Mucosa of rectum (tissue), 2 donors: ENCODE data around the gene E2F1.

Source experiments
- H3K27ac ChIP-seq, 2 donors: one replicate each; pipeline ENCODE4 v1.7.0; 2013; ENCODE audit warnings: inconsistent platforms in 2 of 2, low read depth in 2 of 2, low read length in 2 of 2
- H3K27me3 ChIP-seq, 2 donors: one replicate each; pipeline ENCODE4 v1.7.0; 2013; ENCODE audit warnings: low read length in 2 of 2; ENCODE audit not compliant: control insufficient read depth in 2 of 2, insufficient read depth in 2 of 2
- H3K36me3 ChIP-seq, 2 donors: one replicate each; pipeline ENCODE4 v1.7.0; 2013; ENCODE audit warnings: low read length in 2 of 2; ENCODE audit not compliant: control insufficient read depth in 2 of 2, insufficient read depth in 2 of 2
- H3K4me1 ChIP-seq, 2 donors: one replicate each; pipeline ENCODE4 v1.7.0; 2013; ENCODE audit warnings: low read length in 2 of 2, mild to moderate bottlenecking in 1 of 2; ENCODE audit not compliant: control insufficient read depth in 2 of 2, insufficient read depth in 2 of 2
- H3K4me3 ChIP-seq, 2 donors: one replicate each; pipeline ENCODE4 v1.7.0; 2013; ENCODE audit warnings: low read length in 2 of 2
- H3K9ac ChIP-seq, 2 donors: one replicate each; pipeline ENCODE4 v1.7.0; 2013; ENCODE audit warnings: low read length in 2 of 2, low read depth in 1 of 2, mild to moderate bottlenecking in 1 of 2
- H3K9me3 ChIP-seq, 2 donors: one replicate each; pipeline ENCODE4 v1.7.0; 2013; ENCODE audit warnings: low read length in 2 of 2; ENCODE audit not compliant: control insufficient read depth in 2 of 2
- donor health status: healthy.
- donor health status: Normal muscosa, but diverticular disease.

E2F1 gene

DNA sequence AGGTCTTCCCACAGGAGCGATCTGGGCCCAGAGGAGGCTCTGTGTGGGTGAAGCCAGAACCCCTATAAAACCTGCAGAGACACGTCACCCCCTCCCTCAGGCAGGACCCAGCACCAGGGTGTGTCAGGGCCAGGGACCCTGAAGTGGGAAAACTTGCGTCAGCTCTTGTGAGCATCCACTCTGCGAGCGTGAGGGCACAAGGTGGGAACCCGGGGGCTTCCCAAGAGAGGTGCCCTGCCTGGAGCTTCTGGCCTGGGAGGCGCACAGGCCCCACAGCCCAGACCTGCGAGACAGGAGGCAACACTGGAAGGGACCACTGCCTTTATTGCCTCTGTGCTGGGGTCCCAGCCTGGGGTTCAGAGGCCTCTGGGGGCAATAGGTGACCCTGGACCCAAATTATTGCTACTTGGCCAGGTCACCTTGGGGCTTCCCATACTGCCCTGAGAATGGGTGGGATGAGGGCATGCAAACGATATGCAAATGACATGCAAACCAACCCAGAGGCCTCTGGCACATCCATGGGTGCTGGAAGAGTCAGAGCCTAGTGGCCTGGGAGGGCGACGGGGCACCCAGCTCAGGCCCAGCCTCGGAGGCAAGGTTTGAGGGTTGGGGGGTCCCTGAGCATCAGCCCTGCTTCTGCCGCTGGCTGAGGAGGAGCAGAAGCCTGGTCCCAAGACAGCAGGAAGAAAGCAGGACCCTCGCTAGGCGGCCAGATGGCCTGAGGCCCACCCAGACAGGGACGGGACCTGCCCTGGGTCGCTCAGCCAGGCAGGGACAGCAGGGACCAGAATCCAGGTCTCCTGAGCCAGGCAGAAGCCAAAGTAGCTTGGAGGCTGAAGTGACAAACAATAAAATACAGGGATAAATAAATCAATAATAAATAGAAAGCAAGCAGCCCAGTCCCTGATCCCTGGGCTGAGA lies 29.1 kb downstream of the E2F1 start:
- Histone ChIP-seq H3K4me1 (peaks cover 19 to 24% of the 10 kb centered on the region in 2 donors), H3K27ac (no peak overlapping the region), H3K36me3 (peaks cover 7 to 12% of the 10 kb centered on the region in 2 donors), H3K9me3 (no peaks in the 10 kb centered on the region), H3K4me3 (no peak overlapping the region), H3K27me3 (no peaks in the 10 kb centered on the region), H3K9ac (no peak overlapping the region)

DNA sequence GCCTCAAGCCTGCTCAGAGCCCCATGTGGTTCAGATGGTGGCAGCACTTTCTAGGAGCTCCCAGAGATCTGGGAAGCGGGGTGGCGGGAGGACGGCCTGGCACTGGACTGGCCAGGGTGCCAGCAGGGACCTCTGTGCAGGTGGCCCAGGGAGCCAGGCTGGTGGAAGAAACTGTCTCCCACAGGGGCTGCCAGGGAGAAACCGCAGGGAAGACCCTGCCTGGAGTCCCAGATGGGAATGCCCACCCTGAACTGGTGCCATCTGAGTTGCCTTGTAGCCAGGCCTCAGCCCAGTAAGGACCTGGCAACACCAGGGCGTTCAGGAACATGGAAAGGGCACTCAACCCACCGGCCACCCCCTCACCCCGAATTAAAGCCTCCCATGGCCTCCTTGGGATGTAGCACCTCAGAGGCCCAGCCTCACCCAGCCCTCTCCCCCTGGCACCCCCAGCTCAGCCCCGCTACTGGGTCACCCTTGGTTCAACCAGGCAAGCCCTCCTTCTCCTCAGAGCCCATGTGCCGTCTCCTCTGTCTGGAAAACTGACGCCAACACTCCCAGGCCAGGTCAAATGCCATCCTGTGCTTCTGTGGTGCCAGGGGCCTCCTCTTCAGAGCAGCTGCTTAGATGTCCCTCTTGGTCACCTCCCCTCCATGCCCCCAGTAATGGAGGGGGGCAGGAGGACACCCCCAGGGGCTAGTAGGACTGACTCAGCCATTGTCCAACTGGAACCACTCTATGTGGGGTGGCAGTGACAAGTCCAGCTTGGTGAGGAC lies 30.0 kb downstream of the E2F1 start:
- Histone ChIP-seq H3K9ac (no peak overlapping the region), H3K4me1 (peaks cover 21 to 29% of the 10 kb centered on the region in 2 donors), H3K36me3 (peaks cover 7 to 12% of the 10 kb centered on the region in 2 donors), H3K27ac (no peak overlapping the region), H3K9me3 (no peaks in the 10 kb centered on the region), H3K27me3 (no peaks in the 10 kb centered on the region), H3K4me3 (no peak overlapping the region)

DNA sequence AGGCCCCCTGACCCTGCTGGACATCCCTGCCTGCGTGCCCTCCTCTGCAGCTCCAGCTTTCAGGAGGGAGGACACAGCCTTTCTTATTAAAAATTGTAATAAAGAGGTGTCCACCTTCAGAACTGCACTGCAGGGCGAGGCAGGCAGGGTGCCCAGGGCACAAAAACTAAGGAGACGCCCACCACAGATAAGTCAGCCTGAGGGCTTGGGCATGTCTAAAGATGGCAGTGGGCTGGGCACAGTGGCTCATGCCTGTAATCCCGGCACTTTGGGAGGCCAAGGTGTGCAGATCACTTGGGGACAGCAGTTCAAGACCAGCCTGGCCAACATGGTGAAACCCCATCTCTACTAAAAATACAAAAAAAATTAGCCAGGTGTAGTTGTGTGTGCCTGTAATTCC lies 31.0 kb downstream of the E2F1 start:
- no peak overlapping the region for H3K27ac ChIP-seq
- H3K4me1 ChIP-seq: peaks cover 25 to 34% of the 10 kb centered on the region in 2 donors
- no peak overlapping the region for H3K4me3 ChIP-seq
- H3K9me3 ChIP-seq: no peaks in the 10 kb centered on the region
- peak overlapping the region in 1 of 2 donors; percentile 19 for H3K9ac ChIP-seq
- H3K36me3 ChIP-seq: peaks cover 6 to 12% of the 10 kb centered on the region in 2 donors
- H3K27me3 ChIP-seq: no peaks in the 10 kb centered on the region

DNA sequence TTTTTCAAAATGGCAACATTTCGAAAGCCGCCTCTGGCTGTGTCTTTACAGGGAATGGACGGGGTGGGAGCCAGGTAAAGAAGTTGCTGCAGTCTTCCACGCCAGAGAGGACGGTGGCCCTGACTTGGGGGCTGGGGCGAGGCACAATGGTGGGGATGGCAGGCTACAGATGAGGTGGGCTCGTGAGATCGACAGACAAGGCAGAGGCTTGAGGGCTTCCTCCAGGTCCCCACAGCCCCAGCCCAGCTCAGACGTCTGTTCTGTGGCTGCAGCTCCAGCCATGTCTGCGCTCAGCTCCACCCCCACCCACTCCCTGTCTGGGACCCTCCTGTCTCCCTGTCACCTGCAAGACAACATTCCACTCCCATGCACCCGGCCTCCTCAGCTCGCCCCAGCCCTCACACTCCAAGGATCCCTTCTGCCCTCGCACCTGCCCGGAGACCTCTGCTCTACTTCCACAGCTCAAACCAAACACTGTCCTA lies 31.5 kb downstream of the E2F1 start:
- peak overlapping the region; percentile 56 to 57 for H3K27ac ChIP-seq
- H3K9ac ChIP-seq: peak overlapping the region in 1 of 2 donors; percentile 19

DNA sequence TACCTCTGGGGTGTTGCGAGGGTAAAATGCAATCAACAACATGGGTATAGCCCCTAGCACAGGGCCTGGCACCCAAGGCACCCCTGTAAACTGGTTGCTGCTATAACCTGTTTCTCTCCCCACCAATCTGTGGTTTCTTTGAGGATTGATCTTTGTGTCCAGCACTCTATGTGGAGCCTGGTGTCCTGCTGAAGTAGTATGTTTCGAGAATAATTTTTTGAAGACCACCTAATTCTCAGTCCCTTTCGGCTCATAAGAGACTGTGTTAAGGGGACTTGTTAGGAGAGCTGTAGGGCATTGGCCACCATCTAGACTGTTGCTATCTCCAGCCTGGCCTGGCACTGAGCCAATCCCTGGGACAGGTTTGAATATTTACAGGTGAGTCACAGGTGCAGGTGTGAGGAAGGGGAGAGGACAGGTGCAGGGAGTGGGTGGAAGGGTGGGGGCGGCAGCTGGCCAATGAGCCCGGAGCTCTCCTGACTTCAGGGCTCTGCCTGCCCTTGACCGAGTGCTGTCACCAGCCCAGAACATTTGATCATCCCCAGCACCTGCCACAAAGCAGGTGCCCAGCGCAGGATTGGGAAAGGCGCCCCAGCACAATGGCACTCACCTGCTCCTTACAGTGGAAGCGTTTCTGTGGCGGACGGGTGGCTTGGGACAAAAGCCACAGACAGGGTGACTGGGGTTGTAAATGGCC lies 32.1 kb downstream of the E2F1 start:
- Histone ChIP-seq H3K27me3 (no peaks in the 10 kb centered on the region), H3K4me3 (peak overlapping the region in 1 of 2 donors; percentile 28), H3K36me3 (peaks cover 6 to 10% of the 10 kb centered on the region in 2 donors), H3K4me1 (peaks cover 29 to 34% of the 10 kb centered on the region in 2 donors), H3K9me3 (no peaks in the 10 kb centered on the region), H3K27ac (peak overlapping the region; percentile 57 to 63), H3K9ac (peak overlapping the region; percentile 19 to 34)

More for the DNA sequence above, 31.5 kb downstream of the E2F1 start:
- no peaks in the 10 kb centered on the region for H3K27me3 ChIP-seq
- no peaks in the 10 kb centered on the region for H3K9me3 ChIP-seq
- H3K36me3 ChIP-seq: peaks cover 6 to 12% of the 10 kb centered on the region in 2 donors
- peaks cover 25 to 34% of the 10 kb centered on the region in 2 donors for H3K4me1 ChIP-seq
- H3K4me3 ChIP-seq: no peak overlapping the region

DNA sequence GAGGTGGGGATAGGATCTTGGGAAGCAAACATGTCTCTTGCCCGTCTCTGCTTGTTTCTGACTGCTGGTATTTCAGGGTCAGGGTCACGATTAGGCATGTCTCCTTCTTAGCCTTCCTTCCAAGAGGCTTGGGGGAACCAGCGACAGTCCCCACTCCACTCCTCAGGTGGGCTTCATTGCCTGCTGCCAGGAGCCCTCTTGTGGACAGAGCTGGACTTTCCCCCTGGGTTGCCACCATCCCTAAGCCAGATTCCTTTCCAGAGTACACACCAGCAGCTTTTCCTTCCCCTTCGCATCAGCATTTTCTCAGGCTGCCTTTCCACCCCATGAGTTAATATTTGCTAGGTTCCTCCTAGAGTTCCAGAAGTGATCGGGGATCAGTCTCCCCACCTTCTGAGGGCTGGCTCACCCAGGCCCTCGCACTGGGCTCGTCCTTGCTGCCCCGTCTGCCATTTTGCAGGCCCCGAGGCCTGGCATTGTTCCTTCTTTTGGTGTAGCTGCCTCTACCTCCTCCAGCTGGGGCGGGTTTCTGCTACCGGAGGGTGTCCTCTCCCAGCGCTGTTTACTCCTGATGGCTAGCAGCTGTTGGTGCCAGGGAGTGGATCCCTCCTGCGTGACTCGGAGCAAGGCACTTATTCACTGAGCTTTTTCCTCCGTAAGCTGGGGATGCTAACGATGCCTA lies 32.8 kb downstream of the E2F1 start:
- Histone ChIP-seq H3K4me1 (peaks cover 34 to 38% of the 10 kb centered on the region in 2 donors), H3K9me3 (no peaks in the 10 kb centered on the region), H3K27me3 (no peaks in the 10 kb centered on the region), H3K4me3 (peak overlapping the region in 1 of 2 donors; percentile 33), H3K27ac (peak overlapping the region in 1 of 2 donors; percentile 63), H3K36me3 (peaks cover 7% of the 10 kb centered on the region in 2 donors), H3K9ac (peak overlapping the region; percentile 5 to 34)

DNA sequence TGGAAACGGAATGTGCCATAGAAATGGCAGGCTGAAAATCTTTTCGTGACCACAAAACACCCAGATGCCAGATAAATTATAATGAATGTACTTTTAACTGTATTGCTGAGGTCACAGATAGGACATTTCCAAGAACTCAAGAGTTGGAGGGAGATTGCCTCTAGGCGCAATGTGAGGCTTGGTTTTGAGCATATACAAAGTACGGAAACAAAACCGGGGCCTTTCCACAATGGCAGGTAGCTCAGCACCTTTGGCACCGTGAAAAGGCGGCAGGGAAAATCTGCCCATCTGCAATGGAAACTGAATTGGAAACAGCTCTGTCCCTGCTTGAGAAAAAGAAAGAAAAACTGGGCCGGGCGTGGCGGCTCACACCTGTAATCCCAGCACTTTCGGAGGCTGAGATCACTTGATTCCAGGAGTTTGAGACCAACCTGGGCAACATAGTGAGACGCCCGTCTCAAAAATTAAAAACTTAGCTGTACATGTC lies 34.6 kb downstream of the E2F1 start:
- Histone ChIP-seq H3K27me3 (no peaks in the 10 kb centered on the region), H3K4me3 (no peak overlapping the region), H3K9ac (no peak overlapping the region), H3K27ac (peak overlapping the region in 1 of 2 donors; percentile 6), H3K4me1 (peaks cover 34 to 42% of the 10 kb centered on the region in 2 donors), H3K36me3 (peaks cover 0 to 7% of the 10 kb centered on the region in 2 donors), H3K9me3 (no peaks in the 10 kb centered on the region)

DNA sequence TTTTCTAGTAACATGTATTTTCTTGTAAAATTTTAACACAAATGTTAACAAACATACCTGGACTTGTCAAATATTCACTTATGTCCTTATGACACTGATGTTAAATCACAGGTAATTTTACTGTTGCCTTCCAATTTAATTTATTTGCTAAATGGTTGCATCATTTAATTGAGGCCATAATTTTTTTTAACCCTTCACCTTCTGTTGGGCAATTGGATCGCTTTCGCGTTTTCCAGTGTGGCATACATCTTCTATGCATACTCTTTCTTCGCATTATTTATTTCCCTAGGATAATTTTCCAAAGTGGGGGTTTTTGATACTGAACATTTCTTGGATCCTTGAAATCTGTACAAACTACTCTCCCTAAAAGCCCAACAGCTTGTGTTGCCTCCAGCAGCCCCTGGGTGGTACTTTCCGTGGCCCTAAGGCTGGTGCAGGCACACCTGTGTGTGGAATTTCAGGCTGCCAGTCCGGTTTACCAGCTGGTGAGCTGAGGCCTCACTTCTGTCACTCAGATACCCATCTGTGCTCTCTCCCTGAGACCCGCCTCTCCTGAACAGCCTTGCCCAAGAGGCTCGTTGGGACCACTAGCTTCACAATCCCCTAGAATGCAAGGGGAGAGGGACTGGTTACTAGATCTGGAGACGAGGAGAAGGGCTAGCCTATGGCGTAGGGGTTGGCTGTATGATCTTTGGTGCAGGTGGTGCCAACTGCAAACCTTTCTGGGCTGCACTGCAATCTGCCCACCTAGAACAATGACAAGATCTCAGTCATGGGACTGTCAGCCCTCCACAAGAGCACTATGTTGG lies 35.2 kb downstream of the E2F1 start:
- Histone ChIP-seq H3K4me3 (no peak overlapping the region), H3K9me3 (no peaks in the 10 kb centered on the region), H3K9ac (no peak overlapping the region), H3K4me1 (peaks cover 34 to 42% of the 10 kb centered on the region in 2 donors), H3K36me3 (peaks cover 0 to 7% of the 10 kb centered on the region in 2 donors), H3K27me3 (no peaks in the 10 kb centered on the region), H3K27ac (peak overlapping the region in 1 of 2 donors; percentile 6)
